Prostate gland (tissue), 2 donors: ENCODE data around the gene PIERCE2. TPM values are rescaled to one million over a fixed set of nuclear protein-coding genes. Genes with fewer than 3 reads are reported as not detected.
A peak's percentile ranks its signal among the peaks of the same experiment; 100 is the strongest.

Experiments used
- DNase-seq: peaks from one replicate; pipeline ENCODE4 v3.0.0-alpha.2; 2019; ENCODE audit warnings: low spot score
- H3K27ac ChIP-seq, 2 donors: fragments of 200-600 bp; sonication (generic); 2 replicates each; pipeline ENCODE4 v1.5.1; 2017 to 2019
- H3K27me3 ChIP-seq: fragments of 200-600 bp; sonication (generic); replicated peaks from 2 replicates; pipeline ENCODE4 v1.5.1; 2019; ENCODE audit not compliant: insufficient read depth
- H3K36me3 ChIP-seq, 2 donors: fragments of 200-600 bp; sonication (generic); 1 replicate in 1 of 2; 2 replicates in 1 of 2; pipeline versions ENCODE4 v1.5.1 to v1.8.1; 2017 to 2019
- H3K4me1 ChIP-seq: fragments of 200-600 bp; sonication (generic); replicated peaks from 2 replicates; pipeline ENCODE4 v1.5.1; 2019
- H3K4me3 ChIP-seq, 2 donors: fragments of 200-600 bp; sonication (generic); 2 replicates each; pipeline ENCODE4 v1.5.1; 2017 to 2019
- H3K9me3 ChIP-seq: fragments of 200-600 bp; sonication (generic); 2 replicates; pipeline ENCODE4 v1.5.1; 2017
- POLR2A ChIP-seq: fragments of 450-650 bp; IDR thresholded peaks from one replicate; pipeline ENCODE4 v1.6.1; 2016; ENCODE audit warnings: antibody characterized with exemption, mild to moderate bottlenecking
- POLR2AphosphoS5 ChIP-seq: sonication (generic); formaldehyde crosslinking; IDR thresholded peaks from one replicate; pipeline ENCODE4 v1.6.1; 2017; ENCODE audit warnings: antibody characterized with exemption
- WGBS: methylation state at CpG from one replicate; pipeline ENCODE4 v1.1.5; 2018; 5-methylcytosine and 5-hydroxymethylcytosine counted together
- intact Hi-C: fragments of 100-400 bp; cut with DNase I; formaldehyde crosslinking; loops from one replicate; pipeline ENCODE4 v1.14.2; 2022
- total RNA-seq, 2 donors: library from RNA; depleted of rRNA; stranded (reverse); fragments of >200 nt; gene quantifications; one replicate each; pipeline ENCODE4 v1.1.0, GENCODE V29; 2016
- TF ChIP-seq, protein P1 (sequence below), 4 experiments: fragments of 200-600 bp in 2 of 4; fragments of 450-650 bp in 2 of 4; sonication (generic) in 2 of 4; IDR thresholded peaks; 1 replicate in 3 of 4; 2 replicates in 1 of 4; pipeline ENCODE4 v1.5.1; 2016 to 2019; ENCODE audit warnings: antibody characterized with exemption in 4 of 4, mild to moderate bottlenecking in 2 of 4, moderate library complexity in 2 of 4

PIERCE2 gene, protein sequence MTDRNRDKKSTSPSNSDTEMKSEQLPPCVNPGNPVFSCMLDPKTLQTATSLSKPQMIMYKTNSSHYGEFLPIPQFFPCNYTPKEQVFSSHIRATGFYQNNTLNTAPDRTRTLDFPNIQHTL
- total RNA-seq: 1 to 10 TPM; 4.0 to 4.6 TPM

DNA sequence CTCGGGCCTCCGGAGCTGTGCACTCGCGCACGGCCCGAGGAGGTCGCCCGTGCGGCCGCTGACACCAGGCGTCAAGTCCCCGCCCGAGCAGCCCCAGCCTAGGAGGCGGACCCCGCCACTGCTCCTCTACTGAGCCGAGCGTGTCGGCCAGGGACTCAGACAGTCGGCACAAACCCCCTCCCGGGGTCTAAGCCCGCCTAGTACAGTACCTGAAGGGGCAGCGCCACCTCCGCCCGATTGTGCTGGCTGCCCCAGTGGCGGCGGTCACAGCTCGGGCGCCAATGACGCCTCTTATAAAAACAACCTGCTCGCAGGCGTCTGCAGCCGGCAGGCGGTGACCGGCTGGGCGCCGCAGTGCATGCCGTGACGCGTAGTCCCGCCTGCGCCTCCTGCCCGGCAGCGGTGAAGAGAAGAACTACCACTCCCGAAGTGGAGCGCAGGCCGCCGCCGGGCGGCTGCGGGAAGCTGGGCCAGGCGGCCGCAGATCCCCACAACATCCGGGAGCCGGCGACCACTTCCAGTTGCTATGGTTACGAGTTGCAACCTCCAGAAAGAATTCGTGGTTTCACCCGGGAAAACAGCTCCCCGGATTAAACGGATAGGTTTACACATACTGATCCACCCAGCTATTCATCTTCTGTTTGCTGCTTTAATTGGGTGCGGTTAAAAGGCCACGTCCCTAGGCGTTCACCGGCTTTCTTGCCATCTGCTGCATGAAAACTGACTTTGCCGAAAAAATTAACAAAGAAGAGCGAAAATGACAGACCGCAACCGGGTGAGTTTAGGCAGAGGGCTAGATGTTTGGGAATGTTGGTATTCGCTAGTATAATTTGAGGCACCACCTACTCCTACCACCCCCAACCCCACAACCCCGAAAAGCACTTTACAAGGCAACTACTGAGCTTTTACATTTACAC is at the start of gene PIERCE2, which contains the start of gene CCPG1:
TSS of gene PIERCE2 (plus strand) at position 484 of the 917 bp plus-strand sequence. CDS start at position 758, 274 bp downstream.
TSS of gene CCPG1 (minus strand) at position 348 of the 917 bp plus-strand sequence. CDS start 18,935 bp downstream, outside the sequence.
- under 1% methylated on average over 60 of the region's 70 CpGs for WGBS
- H3K27me3 ChIP-seq: no peaks in the 10 kb centered on the region
- H3K27ac ChIP-seq: peak within 1 kb of the TSS; percentile 85 to 90
- H3K4me1 ChIP-seq: no peaks in the 10 kb centered on the region
- TF ChIP-seq, protein P1, sequence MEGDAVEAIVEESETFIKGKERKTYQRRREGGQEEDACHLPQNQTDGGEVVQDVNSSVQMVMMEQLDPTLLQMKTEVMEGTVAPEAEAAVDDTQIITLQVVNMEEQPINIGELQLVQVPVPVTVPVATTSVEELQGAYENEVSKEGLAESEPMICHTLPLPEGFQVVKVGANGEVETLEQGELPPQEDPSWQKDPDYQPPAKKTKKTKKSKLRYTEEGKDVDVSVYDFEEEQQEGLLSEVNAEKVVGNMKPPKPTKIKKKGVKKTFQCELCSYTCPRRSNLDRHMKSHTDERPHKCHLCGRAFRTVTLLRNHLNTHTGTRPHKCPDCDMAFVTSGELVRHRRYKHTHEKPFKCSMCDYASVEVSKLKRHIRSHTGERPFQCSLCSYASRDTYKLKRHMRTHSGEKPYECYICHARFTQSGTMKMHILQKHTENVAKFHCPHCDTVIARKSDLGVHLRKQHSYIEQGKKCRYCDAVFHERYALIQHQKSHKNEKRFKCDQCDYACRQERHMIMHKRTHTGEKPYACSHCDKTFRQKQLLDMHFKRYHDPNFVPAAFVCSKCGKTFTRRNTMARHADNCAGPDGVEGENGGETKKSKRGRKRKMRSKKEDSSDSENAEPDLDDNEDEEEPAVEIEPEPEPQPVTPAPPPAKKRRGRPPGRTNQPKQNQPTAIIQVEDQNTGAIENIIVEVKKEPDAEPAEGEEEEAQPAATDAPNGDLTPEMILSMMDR (IDR thresholded peaks at IDR 0.05): peak; percentile 68 to 97 (median 86)
- peak; percentile 75 for TF ChIP-seq POLR2AphosphoS5
- TF ChIP-seq POLR2A: peak; percentile 74
- intact Hi-C loops: loop anchor here (10.0 kb wide), 1 partner anchor 177 kb away; the partner anchor contains the start of gene PYGO1
- no peaks in the 10 kb centered on the region for H3K9me3 ChIP-seq
- peak; percentile 86 for DNase-seq
- H3K4me3 ChIP-seq: peak within 1 kb of the TSS; percentile 65 to 85
- no peaks in the 10 kb centered on the region for H3K36me3 ChIP-seq

DNA sequence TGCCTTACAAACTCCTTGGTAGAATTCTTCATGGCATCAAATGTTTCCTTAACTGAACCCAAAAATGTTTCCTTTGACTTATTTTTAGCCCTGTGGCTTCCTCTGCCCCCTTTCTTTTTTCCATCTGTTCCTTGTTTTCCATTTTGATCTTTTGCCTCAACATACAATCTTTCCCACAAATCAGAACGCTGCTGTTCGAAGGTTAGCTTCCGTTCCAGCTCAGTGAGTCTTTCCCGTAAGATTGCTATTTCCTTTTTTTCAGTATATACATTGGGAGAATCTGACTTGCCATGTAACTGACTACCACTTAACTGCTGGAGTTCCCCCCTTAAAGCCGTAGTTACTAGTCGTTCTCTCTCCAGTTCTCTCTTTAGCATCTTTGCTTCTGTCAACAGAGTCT is 48.0 kb upstream of the PIERCE2 start:
- intact Hi-C loops: no loop called here
- no peak for TF ChIP-seq POLR2AphosphoS5
- no peak for TF ChIP-seq POLR2A
- TF ChIP-seq, protein P1 (IDR thresholded peaks at IDR 0.05): no peak
- no peak for DNase-seq
- Histone ChIP-seq H3K9me3 (no peaks in the 10 kb centered on the region), H3K27me3 (no peaks in the 10 kb centered on the region), H3K36me3 (no peaks in the 10 kb centered on the region), H3K27ac (no peak overlapping the region), H3K4me3 (no peak overlapping the region), H3K4me1 (no peaks in the 10 kb centered on the region)
- WGBS: 72% methylated on average over 6 of the region's 6 CpGs

DNA sequence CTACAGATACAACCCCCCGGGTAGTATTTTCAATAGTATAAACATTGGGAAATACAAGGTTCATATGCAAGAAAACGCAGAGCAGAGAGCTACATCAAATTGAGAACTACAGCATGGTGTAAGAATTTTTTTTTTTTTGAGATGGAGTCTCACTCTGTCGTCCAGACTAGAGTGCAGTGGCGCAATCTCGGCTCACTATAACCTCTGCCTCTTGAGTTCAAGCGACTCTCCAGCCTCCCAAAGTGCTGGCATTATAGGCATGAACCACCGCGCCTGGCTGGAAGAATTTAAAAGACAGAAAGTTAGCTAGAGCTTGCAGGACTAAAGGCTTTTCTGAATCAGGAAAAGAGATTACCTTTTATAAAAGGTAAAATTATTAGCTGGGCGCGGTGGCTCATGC is 47.2 kb upstream of the PIERCE2 start:
- no peak for TF ChIP-seq POLR2A
- no peak for TF ChIP-seq POLR2AphosphoS5
- TF ChIP-seq, protein P1 (IDR thresholded peaks at IDR 0.05): no peak
- Histone ChIP-seq H3K36me3 (no peaks in the 10 kb centered on the region), H3K27me3 (no peaks in the 10 kb centered on the region), H3K27ac (no peak overlapping the region), H3K4me3 (no peak overlapping the region), H3K9me3 (no peaks in the 10 kb centered on the region), H3K4me1 (no peaks in the 10 kb centered on the region)
- intact Hi-C loops: no loop called here
- no peak for DNase-seq
- 90% methylated on average over 10 of the region's 10 CpGs for WGBS

DNA sequence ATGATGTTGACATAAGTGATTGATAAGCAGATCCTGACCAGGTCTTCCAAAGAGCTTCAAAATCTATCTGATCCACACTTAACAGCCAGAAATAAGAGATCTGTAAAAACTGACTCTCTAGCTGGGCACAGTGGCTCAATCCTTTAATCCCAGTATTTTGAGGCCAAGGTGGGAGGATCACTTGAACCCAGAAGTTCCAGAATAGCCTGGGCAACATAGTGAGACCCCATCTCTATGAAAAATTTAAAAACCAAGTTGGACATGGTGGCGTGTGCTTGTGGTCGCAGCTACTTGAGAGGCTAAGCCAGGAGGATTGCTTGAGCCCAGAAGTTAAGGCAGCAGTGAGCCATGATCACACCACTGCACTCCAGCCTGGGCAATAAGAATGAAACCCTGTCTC is 45.7 kb upstream of the PIERCE2 start:
- TF ChIP-seq, protein P1 (IDR thresholded peaks at IDR 0.05): no peak
- TF ChIP-seq POLR2A: no peak
- TF ChIP-seq POLR2AphosphoS5: no peak
- no peaks in the 10 kb centered on the region for H3K36me3 ChIP-seq
- no peak overlapping the region for H3K4me3 ChIP-seq
- DNase-seq: no peak
- intact Hi-C loops: no loop called here
- no peaks in the 10 kb centered on the region for H3K9me3 ChIP-seq
- H3K4me1 ChIP-seq: no peaks in the 10 kb centered on the region
- no peak overlapping the region for H3K27ac ChIP-seq
- WGBS: 89% methylated on average over 2 of the region's 2 CpGs
- H3K27me3 ChIP-seq: no peaks in the 10 kb centered on the region
